Measurements from ENCODE around the gene EPHB4. TPM values are rescaled to one million over a fixed set of nuclear protein-coding genes. Genes with fewer than 3 reads are reported as not detected.

The EPHB4 gene
- total and polyA plus RNA-seq, 2 of the 4 experiments (the other 2 are of a cell fraction), result 34.5 to 36.4 TPM

GRCh38 chr7:100817097-100817496 is 10.2 kb downstream of the EPHB4 start:
- H3K14ac ChIP-seq (replicated peaks; ENCODE audit: low read depth, low read length), result no peak overlapping the region
- no peak overlapping the region for H3K4me2 ChIP-seq (ENCODE audit: low read depth, low read length)
- no peaks in the 10 kb centered on the region; the same call in 1 of the 2 replicates for H4K20me1 ChIP-seq (ENCODE audit: insufficient read depth, low read length)
- no peak overlapping the region for H2BK20ac ChIP-seq (ENCODE audit: low read depth, low read length)
- no peak overlapping the region for H3K4me3 ChIP-seq (ENCODE audit: insufficient read depth, low read depth, low read length)
- 97% methylated on average over 12 of the region's 19 CpGs; no CpG with 5 or more reads in 1 of the 2 experiments for WGBS, 2 experiments (ENCODE audit: extremely low coverage in 2 of 2, insufficient read length in 1 of 2)
- H3K36me3 ChIP-seq (ENCODE audit: control insufficient read depth, insufficient read depth, low read length), result peaks cover 75% of the 10 kb centered on the region
- CTCF ChIA-PET, result no interaction called here
- H3K9me1 ChIP-seq (ENCODE audit: insufficient read depth, low read length), result 0 out of 2 replicates have a peak, but pooled peaks cover 3% of the 10 kb centered on the region
- BruUV-seq (replicated peaks), result no TSS peak
- peaks cover 3% of the 10 kb centered on the region; the same call in 1 of the 2 replicates for H3K4me1 ChIP-seq (ENCODE audit: control insufficient read depth, insufficient read depth, low read length)
- no peak overlapping the region for H3K56ac ChIP-seq (ENCODE audit: extremely low read depth, insufficient read depth, low read length)
- H4K5ac ChIP-seq (ENCODE audit: low read depth, low read length), result no peak overlapping the region
- no peaks in the 10 kb centered on the region for H3K9me3 ChIP-seq (ENCODE audit: control insufficient read depth, insufficient read depth, low read length)
- no peak overlapping the region for H2BK120ac ChIP-seq (ENCODE audit: low read depth, low read length)
- no peaks in the 10 kb centered on the region for H3K27me3 ChIP-seq (ENCODE audit: control insufficient read depth, insufficient read depth, low read length)
- no peak overlapping the region for H3K4ac ChIP-seq (ENCODE audit: low read depth, low read length)
- no peak overlapping the region for H4K91ac ChIP-seq (ENCODE audit: insufficient read depth, low read depth, low read length)
- H3K27ac ChIP-seq (ENCODE audit: insufficient read depth, low read length), result no peak overlapping the region
- no peak overlapping the region for H2AK5ac ChIP-seq (ENCODE audit: low read depth, low read length)
- no peak overlapping the region for H3K23ac ChIP-seq (ENCODE audit: low read depth, low read length)
- no peak overlapping the region for H2BK5ac ChIP-seq (ENCODE audit: low read depth, low read length, poor library complexity, severe bottlenecking)
- H3K18ac ChIP-seq (ENCODE audit: low read depth, low read length), result no peak overlapping the region
- peaks cover 3 to 13% of the 10 kb centered on the region in 2 experiments; a peak in 3 of 4 replicates for H3K79me1 ChIP-seq (ENCODE audit: low read depth in 1 of 2, low read length in 2 of 2)
- TF ChIP-seq RCOR1 (IDR thresholded peaks at IDR 0.05; ENCODE audit: insufficient replicate concordance, low read length) (no peak), MAZ (IDR thresholded peaks at IDR 0.05; ENCODE audit: borderline replicate concordance, low read depth, low read length) (no peak), CTCF (conservative IDR thresholded peaks at IDR 0.05; ENCODE audit: low read depth, low read length) (no peak), NFE2L2 (IDR thresholded peaks at IDR 0.05; ENCODE audit: low read depth, low read length) (no peak), USF2 (IDR thresholded peaks at IDR 0.05; ENCODE audit: low read depth, low read length) (no peak), RFX5 (IDR thresholded peaks at IDR 0.05; ENCODE audit: low read depth, low read length) (no peak), ELK1 (IDR thresholded peaks at IDR 0.05; ENCODE audit: borderline replicate concordance, low read depth, low read length) (no peak), SMC3 (IDR thresholded peaks at IDR 0.05; ENCODE audit: low read depth, low read length) (no peak)
- POLR2A ChIA-PET (ENCODE audit: unreplicated experiment), result no interaction called here
- dilution Hi-C loops (cut with HindIII; ENCODE audit: low sequenced_read_pairs, unreplicated experiment) (no loop called here), in situ Hi-C loops (cut with MboI; ENCODE audit: low sequenced_read_pairs) (no loop called here), intact Hi-C loops (cut with micrococcal nuclease) (no loop called here)
- no peak overlapping the region for H4K8ac ChIP-seq (ENCODE audit: low read depth in 2 of 2, low read length in 2 of 2)
- no peak for DNase-seq
- H2AFZ ChIP-seq (replicated peaks; ENCODE audit: low read length, poor library complexity), result no peak overlapping the region
- ATAC-seq (ENCODE audit: low read depth), result no peak
- H2AK9ac ChIP-seq (replicated peaks; ENCODE audit: low read depth, low read length, poor library complexity), result no peak overlapping the region
- no peak overlapping the region for H2BK15ac ChIP-seq (ENCODE audit: low read depth, low read length)
- no peak overlapping the region for H3K9ac ChIP-seq (ENCODE audit: low read depth, low read length)

Data from IMR-90 (cell line).